WTC11 (cell line): Measurements from ENCODE around the gene PDC. TPM values are rescaled to one million over a fixed set of nuclear protein-coding genes. Genes with fewer than 3 reads are reported as not detected.

Source experiments
- ATAC-seq: fragments of 200-7000 bp; cut with Tn5 transposase; 2 replicates; pipeline ENCODE4 v1.10.0; 2021; ENCODE audit warnings: mild to moderate bottlenecking, moderate library complexity
- CTCF ChIA-PET: fragments of 300-600 bp; sonication (Branson Sonifier 250); formaldehyde crosslinking; loops from one replicate; lab custom pipeline; 2021; ENCODE audit warnings: antibody characterized with exemption; lab: Charles Lee
- POLR2A ChIA-PET: fragments of 350-600 bp; sonication (Branson Sonifier 250); formaldehyde crosslinking; loops from one replicate; lab custom pipeline; 2021; ENCODE audit warnings: antibody characterized with exemption; lab: Charles Lee
- DNase-seq: peaks from one replicate; pipeline ENCODE4 v3.0.0; 2021; ENCODE audit warnings: low spot score
- H3K27ac Mint-ChIP-seq: 2 replicates; pipeline ENCODE4 v1.8.0; 2021; ENCODE audit warnings: mixed read lengths
- H3K27me3 Mint-ChIP-seq: 2 replicates; pipeline ENCODE4 v1.8.0; 2021; ENCODE audit warnings: low read depth, mild to moderate bottlenecking, moderate library complexity, mixed read lengths
- H3K36me3 Mint-ChIP-seq: 2 replicates; pipeline ENCODE4 v1.8.0; 2021; ENCODE audit warnings: mixed read lengths
- H3K4me1 Mint-ChIP-seq: 2 replicates; pipeline ENCODE4 v1.8.0; 2022; ENCODE audit warnings: mixed read lengths
- H3K4me3 Mint-ChIP-seq: 2 replicates; pipeline ENCODE4 v1.8.0; 2021; ENCODE audit warnings: mild to moderate bottlenecking, moderate library complexity, mixed read lengths
- H3K9me3 Mint-ChIP-seq: 2 replicates; pipeline ENCODE4 v1.8.0; 2021; ENCODE audit warnings: mixed read lengths
- ELF4 ChIP-seq: sonication (generic); formaldehyde crosslinking; IDR thresholded peaks from 2 replicates; pipeline ENCODE4 v1.8.1; 2022; ENCODE audit warnings: low read depth, mild to moderate bottlenecking, moderate library complexity, missing genetic modification reagents
- EMX1 ChIP-seq: fragments of 250-450 bp; sonication (Bioruptor Pico); IDR thresholded peaks from 2 replicates; pipeline ENCODE4 v1.8.0; 2021; ENCODE audit warnings: mild to moderate bottlenecking
- ETV6 ChIP-seq: sonication (generic); formaldehyde crosslinking; IDR thresholded peaks from 2 replicates; pipeline ENCODE4 v1.8.1; 2022; ENCODE audit warnings: mild to moderate bottlenecking, missing genetic modification reagents
- JAZF1 ChIP-seq: fragments of 250-450 bp; sonication (Bioruptor Pico); IDR thresholded peaks from 2 replicates; pipeline ENCODE4 v1.9.0; 2021; ENCODE audit warnings: moderate library complexity, mild to moderate bottlenecking, inconsistent platforms
- KAT7 ChIP-seq: sonication (generic); formaldehyde crosslinking; IDR thresholded peaks from 2 replicates; pipeline ENCODE4 v1.8.1; 2023; ENCODE audit warnings: missing genetic modification reagents, mild to moderate bottlenecking, borderline replicate concordance
- NR2C2 ChIP-seq: sonication (generic); formaldehyde crosslinking; IDR thresholded peaks from 2 replicates; pipeline ENCODE4 v1.8.0; 2022; ENCODE audit warnings: mild to moderate bottlenecking, missing genetic modification reagents
- OVOL2 ChIP-seq: fragments of 250-450 bp; sonication (Bioruptor Pico); IDR thresholded peaks from 2 replicates; pipeline ENCODE4 v1.9.0; 2021; ENCODE audit warnings: mild to moderate bottlenecking, borderline replicate concordance
- SMAD4 ChIP-seq: sonication (generic); formaldehyde crosslinking; IDR thresholded peaks from 2 replicates; pipeline ENCODE4 v1.8.0; 2022; ENCODE audit warnings: mild to moderate bottlenecking, missing genetic modification reagents
- TEAD4 ChIP-seq: sonication (generic); formaldehyde crosslinking; IDR thresholded peaks from 2 replicates; pipeline ENCODE4 v1.8.0; 2022; ENCODE audit warnings: mild to moderate bottlenecking, missing genetic modification reagents
- ZNF232 ChIP-seq: sonication (generic); formaldehyde crosslinking; IDR thresholded peaks from 2 replicates; pipeline ENCODE4 v1.8.0; 2022; ENCODE audit warnings: mild to moderate bottlenecking, missing genetic modification reagents
- ZNF423 ChIP-seq: fragments of 250-450 bp; sonication (Bioruptor Pico); IDR thresholded peaks from 2 replicates; pipeline ENCODE4 v2.1.2; 2022; ENCODE audit warnings: mild to moderate bottlenecking, moderate library complexity
- total RNA-seq: library from RNA; stranded (reverse); gene quantifications from 3 replicates; pipeline ENCODE4 v1.2.3, GENCODE V29; 2021
- TF ChIP-seq, protein P1 (sequence below): sonication (generic); formaldehyde crosslinking; IDR thresholded peaks from 2 replicates; pipeline ENCODE4 v1.8.0; 2022; ENCODE audit warnings: mild to moderate bottlenecking, missing genetic modification reagents
- TF ChIP-seq, protein P2 (sequence below): sonication (generic); formaldehyde crosslinking; IDR thresholded peaks from 2 replicates; pipeline ENCODE4 v1.8.1; 2022; ENCODE audit warnings: low read depth, mild to moderate bottlenecking, moderate library complexity, missing genetic modification reagents, borderline replicate concordance
- TF ChIP-seq, protein P3 (sequence below): sonication (generic); formaldehyde crosslinking; IDR thresholded peaks from 2 replicates; pipeline ENCODE4 v1.8.1; 2023; ENCODE audit warnings: mild to moderate bottlenecking, missing genetic modification reagents
- TF ChIP-seq, protein P4 (sequence below): sonication (generic); formaldehyde crosslinking; IDR thresholded peaks from 2 replicates; pipeline ENCODE4 v1.8.1; 2023; ENCODE audit warnings: mild to moderate bottlenecking, missing genetic modification reagents, moderate library complexity
- TF ChIP-seq, protein P5 (sequence below): fragments of 250-450 bp; sonication (Bioruptor Pico); IDR thresholded peaks from 2 replicates; pipeline ENCODE4 v1.9.0; 2021; ENCODE audit warnings: mild to moderate bottlenecking
- TF ChIP-seq, protein P6 (sequence below): sonication (generic); formaldehyde crosslinking; IDR thresholded peaks from 2 replicates; pipeline ENCODE4 v1.8.0; 2023; ENCODE audit warnings: missing genetic modification reagents, mild to moderate bottlenecking, borderline replicate concordance

PDC gene
- total RNA-seq, 1 experiment from 2014 or later: not detected

DNA sequence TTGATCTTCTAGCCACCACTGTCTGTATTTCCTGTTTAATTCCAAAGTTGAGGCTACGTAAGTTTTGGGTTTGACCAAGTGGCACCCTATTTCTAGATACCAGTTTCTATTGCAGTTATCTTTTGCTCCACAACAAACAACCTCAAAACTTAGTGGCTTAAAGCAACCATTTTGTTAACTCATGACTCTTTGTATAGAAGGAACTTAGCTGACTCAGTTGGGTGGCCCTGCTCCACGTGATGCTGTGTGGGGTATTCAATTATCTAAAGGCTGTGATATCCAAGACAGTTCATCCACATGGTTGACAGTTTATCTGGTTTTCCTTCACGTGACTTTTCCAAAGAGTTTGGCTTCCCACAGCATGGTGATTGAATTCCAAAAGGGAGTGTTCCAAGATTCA is 34.8 kb downstream of the PDC start:
- Mint-ChIP-seq H3K4me1 (no peaks in the 10 kb centered on the region), H3K27me3 (no peaks in the 10 kb centered on the region), H3K36me3 (no peaks in the 10 kb centered on the region), H3K9me3 (no peaks in the 10 kb centered on the region), H3K27ac (no peak overlapping the region), H3K4me3 (no peak overlapping the region)
- DNase-seq: no peak
- CTCF ChIA-PET: no interaction called here
- no peak for TF ChIP-seq ZNF232 (CRISPR knock-in tag)
- TF ChIP-seq, protein P1, sequence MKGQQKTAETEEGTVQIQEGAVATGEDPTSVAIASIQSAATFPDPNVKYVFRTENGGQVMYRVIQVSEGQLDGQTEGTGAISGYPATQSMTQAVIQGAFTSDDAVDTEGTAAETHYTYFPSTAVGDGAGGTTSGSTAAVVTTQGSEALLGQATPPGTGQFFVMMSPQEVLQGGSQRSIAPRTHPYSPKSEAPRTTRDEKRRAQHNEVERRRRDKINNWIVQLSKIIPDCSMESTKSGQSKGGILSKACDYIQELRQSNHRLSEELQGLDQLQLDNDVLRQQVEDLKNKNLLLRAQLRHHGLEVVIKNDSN (CRISPR knock-in tag): no peak
- TF ChIP-seq NR2C2 (CRISPR knock-in tag): no peak
- TF ChIP-seq OVOL2 (CRISPR knock-in tag): no peak
- TF ChIP-seq JAZF1 (CRISPR knock-in tag): no peak
- TF ChIP-seq TEAD4: no peak
- POLR2A ChIA-PET: no interaction called here
- no peak for ATAC-seq

DNA sequence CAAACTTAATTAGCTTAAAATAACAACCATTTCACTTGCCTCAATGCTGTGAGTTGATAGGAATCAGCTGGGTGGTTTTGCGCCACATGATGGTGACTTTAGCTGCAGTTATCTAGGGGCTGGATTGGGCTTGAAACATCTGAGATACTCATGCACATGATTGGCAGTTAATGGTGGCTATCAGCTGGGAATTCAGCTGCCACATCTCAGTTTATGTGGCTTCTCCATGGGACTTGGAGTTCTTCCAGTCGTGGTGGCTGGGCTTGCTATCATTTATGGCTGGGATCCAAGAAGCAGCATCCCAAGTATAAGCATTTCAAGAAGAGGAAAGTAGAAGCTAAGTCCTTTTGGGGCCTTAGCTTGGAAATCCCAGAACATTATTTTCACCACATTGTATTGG is 36.4 kb downstream of the PDC start:
- Mint-ChIP-seq H3K27me3 (no peaks in the 10 kb centered on the region), H3K36me3 (peaks cover 4% of the 10 kb centered on the region; the same call in 1 of the 2 replicates), H3K4me1 (no peaks in the 10 kb centered on the region), H3K27ac (no peak overlapping the region), H3K4me3 (no peak overlapping the region), H3K9me3 (no peaks in the 10 kb centered on the region)
- no peak for ATAC-seq
- ChIA-PET POLR2A (no interaction called here), CTCF (no interaction called here)
- no peak for TF ChIP-seq ETV6 (CRISPR knock-in tag)
- TF ChIP-seq, protein P2, sequence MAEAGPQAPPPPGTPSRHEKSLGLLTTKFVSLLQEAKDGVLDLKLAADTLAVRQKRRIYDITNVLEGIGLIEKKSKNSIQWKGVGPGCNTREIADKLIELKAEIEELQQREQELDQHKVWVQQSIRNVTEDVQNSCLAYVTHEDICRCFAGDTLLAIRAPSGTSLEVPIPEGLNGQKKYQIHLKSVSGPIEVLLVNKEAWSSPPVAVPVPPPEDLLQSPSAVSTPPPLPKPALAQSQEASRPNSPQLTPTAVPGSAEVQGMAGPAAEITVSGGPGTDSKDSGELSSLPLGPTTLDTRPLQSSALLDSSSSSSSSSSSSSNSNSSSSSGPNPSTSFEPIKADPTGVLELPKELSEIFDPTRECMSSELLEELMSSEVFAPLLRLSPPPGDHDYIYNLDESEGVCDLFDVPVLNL: no peak
- TF ChIP-seq ELF4: no peak
- no peak for TF ChIP-seq TEAD4
- no peak for TF ChIP-seq EMX1 (CRISPR knock-in tag)
- TF ChIP-seq, protein P3, sequence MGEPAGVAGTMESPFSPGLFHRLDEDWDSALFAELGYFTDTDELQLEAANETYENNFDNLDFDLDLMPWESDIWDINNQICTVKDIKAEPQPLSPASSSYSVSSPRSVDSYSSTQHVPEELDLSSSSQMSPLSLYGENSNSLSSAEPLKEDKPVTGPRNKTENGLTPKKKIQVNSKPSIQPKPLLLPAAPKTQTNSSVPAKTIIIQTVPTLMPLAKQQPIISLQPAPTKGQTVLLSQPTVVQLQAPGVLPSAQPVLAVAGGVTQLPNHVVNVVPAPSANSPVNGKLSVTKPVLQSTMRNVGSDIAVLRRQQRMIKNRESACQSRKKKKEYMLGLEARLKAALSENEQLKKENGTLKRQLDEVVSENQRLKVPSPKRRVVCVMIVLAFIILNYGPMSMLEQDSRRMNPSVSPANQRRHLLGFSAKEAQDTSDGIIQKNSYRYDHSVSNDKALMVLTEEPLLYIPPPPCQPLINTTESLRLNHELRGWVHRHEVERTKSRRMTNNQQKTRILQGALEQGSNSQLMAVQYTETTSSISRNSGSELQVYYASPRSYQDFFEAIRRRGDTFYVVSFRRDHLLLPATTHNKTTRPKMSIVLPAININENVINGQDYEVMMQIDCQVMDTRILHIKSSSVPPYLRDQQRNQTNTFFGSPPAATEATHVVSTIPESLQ (CRISPR knock-in tag): no peak
- DNase-seq: no peak

DNA sequence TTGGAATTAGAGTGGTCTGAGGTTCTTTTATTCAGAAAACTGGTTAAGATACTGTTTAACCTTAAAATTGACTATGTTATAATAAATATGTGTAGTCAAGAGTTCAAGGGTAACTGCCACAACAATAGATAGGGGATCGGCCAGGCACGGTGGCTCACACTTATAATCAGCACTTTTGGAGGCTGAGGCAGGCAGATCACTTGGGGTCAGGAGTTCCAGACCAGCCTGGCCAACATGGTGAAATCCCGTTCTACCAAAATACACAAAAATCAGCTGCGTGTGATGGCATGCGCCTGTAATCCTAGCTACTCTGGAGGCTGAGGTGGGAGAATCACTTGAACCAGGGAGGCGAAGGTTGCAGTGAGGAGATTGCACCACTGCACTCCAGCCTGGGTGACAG is 39.5 kb downstream of the PDC start:
- TF ChIP-seq KAT7 (CRISPR knock-in tag): no peak
- TF ChIP-seq, protein P4, sequence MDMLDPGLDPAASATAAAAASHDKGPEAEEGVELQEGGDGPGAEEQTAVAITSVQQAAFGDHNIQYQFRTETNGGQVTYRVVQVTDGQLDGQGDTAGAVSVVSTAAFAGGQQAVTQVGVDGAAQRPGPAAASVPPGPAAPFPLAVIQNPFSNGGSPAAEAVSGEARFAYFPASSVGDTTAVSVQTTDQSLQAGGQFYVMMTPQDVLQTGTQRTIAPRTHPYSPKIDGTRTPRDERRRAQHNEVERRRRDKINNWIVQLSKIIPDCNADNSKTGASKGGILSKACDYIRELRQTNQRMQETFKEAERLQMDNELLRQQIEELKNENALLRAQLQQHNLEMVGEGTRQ: no peak
- TF ChIP-seq, protein P5, sequence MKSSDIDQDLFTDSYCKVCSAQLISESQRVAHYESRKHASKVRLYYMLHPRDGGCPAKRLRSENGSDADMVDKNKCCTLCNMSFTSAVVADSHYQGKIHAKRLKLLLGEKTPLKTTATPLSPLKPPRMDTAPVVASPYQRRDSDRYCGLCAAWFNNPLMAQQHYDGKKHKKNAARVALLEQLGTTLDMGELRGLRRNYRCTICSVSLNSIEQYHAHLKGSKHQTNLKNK (CRISPR knock-in tag): no peak
- TF ChIP-seq ZNF423: no peak
- no peak for TF ChIP-seq SMAD4 (CRISPR knock-in tag)
- TF ChIP-seq, protein P6, sequence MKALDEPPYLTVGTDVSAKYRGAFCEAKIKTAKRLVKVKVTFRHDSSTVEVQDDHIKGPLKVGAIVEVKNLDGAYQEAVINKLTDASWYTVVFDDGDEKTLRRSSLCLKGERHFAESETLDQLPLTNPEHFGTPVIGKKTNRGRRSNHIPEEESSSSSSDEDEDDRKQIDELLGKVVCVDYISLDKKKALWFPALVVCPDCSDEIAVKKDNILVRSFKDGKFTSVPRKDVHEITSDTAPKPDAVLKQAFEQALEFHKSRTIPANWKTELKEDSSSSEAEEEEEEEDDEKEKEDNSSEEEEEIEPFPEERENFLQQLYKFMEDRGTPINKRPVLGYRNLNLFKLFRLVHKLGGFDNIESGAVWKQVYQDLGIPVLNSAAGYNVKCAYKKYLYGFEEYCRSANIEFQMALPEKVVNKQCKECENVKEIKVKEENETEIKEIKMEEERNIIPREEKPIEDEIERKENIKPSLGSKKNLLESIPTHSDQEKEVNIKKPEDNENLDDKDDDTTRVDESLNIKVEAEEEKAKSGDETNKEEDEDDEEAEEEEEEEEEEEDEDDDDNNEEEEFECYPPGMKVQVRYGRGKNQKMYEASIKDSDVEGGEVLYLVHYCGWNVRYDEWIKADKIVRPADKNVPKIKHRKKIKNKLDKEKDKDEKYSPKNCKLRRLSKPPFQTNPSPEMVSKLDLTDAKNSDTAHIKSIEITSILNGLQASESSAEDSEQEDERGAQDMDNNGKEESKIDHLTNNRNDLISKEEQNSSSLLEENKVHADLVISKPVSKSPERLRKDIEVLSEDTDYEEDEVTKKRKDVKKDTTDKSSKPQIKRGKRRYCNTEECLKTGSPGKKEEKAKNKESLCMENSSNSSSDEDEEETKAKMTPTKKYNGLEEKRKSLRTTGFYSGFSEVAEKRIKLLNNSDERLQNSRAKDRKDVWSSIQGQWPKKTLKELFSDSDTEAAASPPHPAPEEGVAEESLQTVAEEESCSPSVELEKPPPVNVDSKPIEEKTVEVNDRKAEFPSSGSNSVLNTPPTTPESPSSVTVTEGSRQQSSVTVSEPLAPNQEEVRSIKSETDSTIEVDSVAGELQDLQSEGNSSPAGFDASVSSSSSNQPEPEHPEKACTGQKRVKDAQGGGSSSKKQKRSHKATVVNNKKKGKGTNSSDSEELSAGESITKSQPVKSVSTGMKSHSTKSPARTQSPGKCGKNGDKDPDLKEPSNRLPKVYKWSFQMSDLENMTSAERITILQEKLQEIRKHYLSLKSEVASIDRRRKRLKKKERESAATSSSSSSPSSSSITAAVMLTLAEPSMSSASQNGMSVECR: no peak
- ChIA-PET CTCF (interaction anchor here (1.0 to 1.9 kb wide), 2 partner anchors 17 to 46 kb away, joined by 3 to 9 read pairs; partner anchors contain the start of gene TPR), POLR2A (no interaction called here)
- H3K4me1 Mint-ChIP-seq: no peaks in the 10 kb centered on the region
- H3K4me3 Mint-ChIP-seq: no peak overlapping the region
- no peak for ATAC-seq
- H3K36me3 Mint-ChIP-seq: peaks cover 16% of the 10 kb centered on the region
- no peaks in the 10 kb centered on the region for H3K27me3 Mint-ChIP-seq
- no peak for DNase-seq
- H3K27ac Mint-ChIP-seq: no peak overlapping the region
- no peaks in the 10 kb centered on the region for H3K9me3 Mint-ChIP-seq
